GM18499 (cell line): ENCODE results near the gene SLC35D2.

Experiments used
- ATAC-seq: cut with Tn5 transposase; IDR thresholded peaks from one replicate; pipeline ENCODE4 v1.9.1; 2021; ENCODE audit warnings: moderate number of reproducible peaks; ENCODE audit not compliant: insufficient read depth, unreplicated experiment

SLC35D2 gene

DNA sequence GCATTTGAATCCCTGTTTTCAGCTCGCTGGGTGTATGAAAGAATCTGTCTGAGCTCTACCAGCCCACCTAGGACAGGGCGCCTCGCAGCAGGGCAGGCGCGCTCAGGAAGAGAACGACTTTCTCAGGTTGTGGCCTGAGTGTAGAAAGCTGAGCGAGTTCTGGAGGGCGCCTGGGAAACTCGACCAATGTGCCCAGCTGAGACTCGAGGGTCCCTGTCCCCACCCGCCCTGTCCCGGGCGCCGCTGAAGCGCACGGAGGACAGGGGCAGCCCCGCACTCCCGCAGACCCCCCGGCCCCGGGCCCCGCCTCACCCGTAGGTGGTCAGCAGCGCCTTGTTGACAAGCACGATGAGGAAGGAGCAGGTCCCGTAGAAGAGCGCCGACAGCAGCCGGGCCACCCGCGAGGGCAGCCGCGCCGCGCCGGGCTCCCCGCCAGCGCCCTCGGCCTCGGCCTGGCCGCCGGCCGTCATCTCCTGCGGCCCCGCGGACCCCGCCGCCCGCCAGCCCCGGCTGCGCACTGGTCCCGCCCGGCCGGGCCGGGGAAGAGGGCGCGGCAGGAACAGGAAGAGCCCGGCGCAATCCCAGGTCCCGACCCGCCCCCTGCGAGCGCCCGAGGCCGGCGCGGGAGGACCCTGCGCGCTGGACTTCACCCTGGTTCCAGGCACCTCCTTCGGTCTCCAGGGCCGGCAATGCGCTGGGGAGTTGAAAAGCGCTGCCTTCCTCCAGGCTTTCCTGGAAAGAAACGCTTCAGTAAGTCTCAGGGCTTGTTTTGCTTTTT is at the start of gene SLC35D2:
TSS of gene SLC35D2 (minus strand) at position 547 of the 778 bp plus-strand sequence. CDS start at position 470, 77 bp downstream.
- no peak for ATAC-seq

DNA sequence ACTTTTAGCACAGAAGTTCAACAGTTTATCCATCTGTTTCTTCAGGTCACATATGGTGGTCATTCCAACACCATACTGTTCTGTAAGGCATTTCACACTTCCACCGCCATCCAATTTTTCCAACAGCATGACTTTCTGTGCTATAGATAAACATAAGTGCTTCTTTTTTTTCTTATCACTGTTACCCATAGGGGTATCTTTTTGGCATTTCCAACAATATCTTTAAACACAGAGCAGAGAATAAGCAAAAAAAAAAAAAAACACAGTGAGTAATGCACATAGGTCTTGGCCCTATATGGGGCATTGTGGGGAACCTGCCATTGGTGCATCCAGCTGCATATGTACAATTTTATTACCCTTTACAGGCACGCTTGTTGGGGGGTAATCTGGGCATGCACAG is 46.9 kb upstream of the SLC35D2 start:
- no peak for ATAC-seq

DNA sequence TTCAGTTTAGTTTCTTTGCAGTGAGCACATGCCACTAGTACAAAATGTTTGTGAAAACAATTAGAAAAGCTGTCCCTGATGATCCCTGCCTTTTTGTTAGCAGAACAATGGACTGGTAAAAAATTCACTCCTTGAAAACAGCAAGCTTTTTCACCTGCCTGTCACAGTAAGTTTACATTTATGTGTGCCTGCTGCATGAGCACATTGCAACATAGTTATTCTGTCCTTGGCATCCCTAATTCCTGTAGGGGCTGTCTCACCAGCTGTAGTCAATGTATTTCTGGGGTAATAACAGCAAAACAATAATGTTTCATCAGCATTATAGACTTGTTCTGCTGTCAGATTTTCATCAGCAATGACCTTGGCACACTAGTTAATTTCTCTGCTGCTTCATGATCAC is 46.2 kb upstream of the SLC35D2 start:
- no peak for ATAC-seq

DNA sequence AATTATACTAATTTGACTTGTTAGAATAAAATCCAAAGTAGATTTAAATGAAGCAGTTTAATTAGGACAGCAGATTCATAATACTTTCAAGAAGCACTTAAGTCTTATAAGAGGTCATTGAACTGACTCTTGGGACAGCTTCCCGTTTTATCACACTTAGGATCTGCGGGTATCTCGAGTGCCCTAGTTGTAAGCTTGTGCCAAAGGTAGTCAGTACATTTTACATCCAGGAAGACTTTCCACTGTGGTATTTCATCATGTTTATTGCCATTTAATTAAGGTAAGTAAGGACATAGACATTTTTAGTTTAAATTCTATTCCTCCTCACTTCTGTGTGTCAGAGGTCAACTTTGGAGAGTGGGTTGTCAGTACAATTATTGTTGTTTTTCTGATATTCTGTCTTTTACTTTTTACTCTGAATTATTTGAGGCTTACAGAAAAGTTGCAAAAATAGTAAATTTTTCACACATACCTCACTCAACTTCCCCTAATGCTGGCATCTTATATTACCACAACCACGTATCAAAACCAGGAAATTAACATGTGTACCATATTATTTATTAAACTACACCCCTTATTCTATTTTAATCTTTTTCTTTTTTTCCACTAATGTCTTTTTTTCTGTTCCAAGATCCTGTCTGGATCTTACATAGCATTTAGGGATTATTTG is 42.1 kb upstream of the SLC35D2 start:
- ATAC-seq, result no peak

DNA sequence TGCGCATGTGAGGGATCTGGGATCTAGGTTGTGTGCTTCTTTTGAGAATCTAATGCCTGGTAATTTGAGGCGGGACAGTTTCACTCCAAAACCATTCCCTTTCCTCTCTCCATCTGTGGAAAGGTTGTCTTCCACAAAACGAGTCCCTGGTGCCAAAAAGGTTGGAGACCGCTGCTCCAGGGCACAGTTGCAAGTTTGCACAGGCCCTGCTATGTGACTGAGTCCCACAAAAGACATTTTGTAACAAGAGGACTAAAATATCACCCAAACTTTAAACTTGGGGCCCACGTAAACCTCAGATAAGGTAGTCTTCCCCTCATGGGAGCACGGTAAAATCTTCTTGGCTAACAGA is 40.5 kb upstream of the SLC35D2 start:
- ATAC-seq, result no peak

DNA sequence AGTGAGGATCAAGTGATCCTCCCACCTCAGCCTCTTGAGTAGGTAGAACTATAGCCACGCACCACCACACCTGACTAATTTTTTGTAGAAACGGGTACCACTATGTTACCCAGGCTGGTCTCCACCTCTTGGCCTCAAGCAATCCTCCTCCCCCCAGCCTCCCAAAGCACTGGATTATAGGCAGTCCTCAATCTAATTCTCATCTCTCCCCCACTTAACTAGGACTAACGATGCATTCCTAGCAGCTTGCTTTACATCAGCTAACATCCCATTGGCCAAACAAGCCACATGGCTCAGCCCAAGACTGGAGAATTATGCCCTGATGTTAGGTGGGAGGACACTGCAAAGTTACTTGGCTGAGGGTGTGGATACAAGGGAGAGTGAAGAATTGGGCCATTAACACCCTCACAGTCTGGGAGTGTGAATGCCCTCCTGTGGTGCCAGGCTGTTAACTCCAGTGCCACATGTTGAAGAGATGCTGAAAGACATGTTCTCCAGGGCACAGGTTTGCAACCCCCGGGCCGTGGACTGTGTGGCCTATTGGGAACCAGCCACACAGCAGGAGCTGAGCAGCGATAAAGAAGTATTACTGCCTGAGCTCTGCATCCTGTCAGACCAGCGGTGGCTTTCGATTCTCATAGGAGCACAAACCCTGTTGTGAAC is 39.9 kb upstream of the SLC35D2 start:
- ATAC-seq, result no peak

DNA sequence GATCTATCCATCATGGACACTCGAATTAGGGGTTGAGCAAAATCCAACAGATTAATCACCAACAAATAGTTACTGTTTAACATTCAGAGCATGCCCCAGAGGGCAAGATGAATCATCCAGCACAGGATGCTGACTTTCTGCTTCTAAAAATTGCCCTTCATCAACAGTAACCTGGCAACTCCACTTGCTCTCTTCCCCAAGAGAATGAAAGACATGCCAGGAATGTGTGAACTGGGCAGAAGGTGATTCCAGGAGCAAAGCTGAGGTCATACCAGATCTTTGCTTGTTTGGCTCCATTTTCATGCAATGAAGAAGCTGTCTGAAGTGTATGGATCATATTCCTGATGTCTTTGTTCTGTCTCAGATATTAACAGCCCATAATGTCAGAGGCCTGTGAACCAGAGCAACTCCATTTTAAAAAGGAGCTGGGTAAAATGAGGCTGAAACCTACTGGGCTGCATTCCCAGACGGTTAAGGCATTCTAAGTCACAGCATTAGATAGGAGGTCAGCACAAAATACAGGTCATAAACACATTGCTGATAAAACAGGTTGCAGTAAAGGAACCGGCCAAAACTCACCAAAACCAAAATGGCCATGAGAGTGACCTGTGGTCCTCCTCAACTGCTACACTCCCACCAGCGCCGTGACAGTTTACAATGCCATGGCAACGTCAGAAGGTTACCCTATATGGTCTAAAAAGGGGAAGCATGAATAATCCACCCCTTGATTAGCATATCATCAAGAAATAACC is 37.1 kb upstream of the SLC35D2 start:
- ATAC-seq, result no peak

DNA sequence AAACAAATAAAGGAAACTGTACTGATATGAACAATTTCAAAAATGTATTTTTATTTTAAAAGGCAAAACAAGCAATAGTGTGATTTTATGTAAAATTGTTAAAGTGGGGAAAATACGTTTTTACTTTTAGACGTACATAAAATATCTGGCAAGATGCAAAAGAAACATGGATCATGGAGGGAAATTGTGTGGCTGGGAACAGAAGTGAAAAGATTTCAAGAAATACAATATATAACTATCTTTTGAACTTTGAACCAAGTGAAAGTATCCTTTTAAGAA is 36.1 kb upstream of the SLC35D2 start:
- no peak for ATAC-seq

DNA sequence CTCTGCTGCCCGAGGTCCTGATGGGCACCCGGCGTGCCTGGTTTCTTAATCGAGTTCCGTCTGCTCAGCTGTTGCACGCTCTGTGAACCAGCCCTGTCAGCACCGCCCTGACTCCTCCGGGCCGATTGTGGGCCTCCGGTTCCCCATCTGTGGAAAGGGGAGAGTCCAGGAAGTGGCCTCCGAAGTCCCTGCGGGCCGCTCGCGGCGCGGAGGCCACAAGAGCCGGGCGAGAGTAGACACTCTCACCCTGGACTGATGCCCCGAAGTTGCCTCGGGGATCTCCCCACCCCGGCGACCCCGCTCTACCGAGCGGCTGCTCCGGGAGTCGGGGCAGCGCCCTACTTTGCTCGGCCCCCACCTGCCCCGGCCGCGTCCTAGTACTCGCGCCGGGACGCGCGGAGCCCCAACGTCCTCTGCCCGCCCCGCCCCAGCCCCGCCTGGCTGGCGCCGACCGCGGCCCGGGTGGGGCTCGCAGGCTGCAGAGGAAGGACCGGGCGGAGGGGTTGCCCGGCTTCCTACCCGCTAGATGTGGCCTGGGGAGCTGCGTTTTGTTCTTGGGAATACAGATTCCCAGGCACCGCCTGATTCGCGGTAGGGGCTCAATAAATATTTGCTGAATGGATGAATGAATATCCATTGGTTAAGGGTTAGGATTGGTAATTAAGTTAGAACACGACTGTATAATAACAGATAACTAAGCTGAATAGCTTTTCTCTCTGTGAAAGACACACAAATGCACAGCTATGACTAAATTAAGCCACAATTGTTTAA is 35.6 kb upstream of the SLC35D2 start:
- peak; percentile 11 for ATAC-seq

DNA sequence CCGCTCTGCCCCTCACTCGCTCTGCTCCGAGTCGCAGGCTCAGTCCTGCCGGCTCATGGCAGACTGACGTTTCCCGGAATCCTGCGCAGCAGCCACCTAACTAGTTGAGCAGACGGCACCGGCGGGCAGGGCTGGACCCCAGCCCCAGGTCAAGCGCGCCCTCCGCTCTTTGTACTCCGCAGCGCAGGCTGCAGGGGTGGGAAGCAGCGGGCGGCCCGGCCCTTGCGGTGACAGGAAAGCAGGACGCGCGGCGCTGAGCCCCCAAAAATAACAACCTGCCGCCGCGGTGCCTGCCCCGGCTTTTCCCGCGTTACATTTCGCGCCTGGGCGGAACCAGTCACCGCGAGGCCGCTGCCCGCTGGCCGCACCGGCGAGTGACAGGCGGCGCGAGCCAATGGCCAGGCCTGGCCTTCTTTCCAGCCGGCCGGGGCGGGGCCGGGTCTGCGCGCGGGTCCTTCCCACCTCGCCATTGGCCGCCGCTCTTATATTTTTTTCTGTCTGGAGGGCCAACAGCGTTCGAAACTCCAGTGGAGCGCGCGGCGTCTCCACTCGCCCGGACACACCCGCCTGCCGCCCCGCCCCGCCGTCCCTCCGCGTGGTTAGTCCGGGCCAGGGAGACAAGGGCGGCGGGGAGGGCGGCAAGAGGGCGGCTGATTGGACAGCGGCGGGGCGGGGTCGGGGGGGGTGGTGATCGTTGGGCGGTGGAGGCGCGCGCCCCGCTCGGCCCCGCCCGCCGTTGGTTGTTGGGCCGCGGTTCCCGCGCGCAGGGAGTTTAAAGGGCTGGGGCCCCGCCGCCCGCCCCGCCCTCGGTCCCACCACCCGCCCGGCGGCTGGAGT is 34.8 kb upstream of the SLC35D2 start, which contains the start of gene ZNF367:
TSS of gene ZNF367 (minus strand) at position 288 of the 837 bp plus-strand sequence. CDS start 338 bp downstream, outside the sequence.
- ATAC-seq, result peak; percentile 32

DNA sequence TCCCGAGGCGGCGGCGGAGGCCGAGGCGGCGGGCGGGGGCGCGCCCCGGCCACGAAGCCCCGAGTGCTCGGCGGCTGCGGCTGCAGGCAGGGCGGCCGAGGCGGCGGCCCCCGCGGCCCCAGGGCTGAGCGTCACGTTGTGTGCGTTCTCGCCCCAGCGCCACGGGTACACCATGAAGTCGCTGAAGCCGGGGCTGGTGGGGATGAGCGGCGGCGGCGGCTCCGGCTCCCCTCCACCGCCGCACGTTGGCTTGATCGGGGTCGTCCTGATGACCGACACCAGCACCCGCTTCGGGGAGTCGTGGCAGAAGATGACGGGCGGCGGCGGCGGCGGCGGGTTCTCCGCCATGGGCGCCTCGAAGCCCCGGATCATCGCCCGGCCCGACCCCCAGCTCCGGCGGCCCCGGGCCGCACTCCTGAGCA is 34.2 kb upstream of the SLC35D2 start:
- ATAC-seq, result no peak

DNA sequence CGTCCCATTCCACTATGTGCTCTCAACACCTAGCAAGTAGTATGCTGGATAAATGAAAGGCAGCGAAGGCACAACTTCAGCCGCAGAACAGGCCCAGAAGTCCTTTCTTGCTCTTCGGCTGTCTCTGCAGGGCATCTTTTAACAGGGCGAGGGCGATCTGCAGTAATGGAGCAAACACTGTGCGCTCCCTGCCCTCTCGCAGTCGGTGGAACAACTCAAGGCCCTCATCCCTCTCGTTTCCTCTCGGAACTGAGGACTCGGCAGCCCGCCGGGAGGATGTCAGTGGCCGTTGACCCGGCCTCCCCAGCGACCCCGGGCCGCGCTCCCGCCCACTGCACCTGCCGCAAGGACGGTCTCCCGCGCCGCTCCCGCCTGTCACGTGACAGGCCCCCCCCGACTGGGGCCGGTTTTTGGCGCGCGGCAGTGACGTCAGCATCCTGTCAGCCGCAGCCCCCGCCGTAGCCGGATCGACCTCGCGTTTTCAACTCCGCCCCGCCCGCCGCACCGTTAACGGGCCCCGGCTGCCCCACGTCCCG is 33.6 kb upstream of the SLC35D2 start:
- no peak for ATAC-seq

DNA sequence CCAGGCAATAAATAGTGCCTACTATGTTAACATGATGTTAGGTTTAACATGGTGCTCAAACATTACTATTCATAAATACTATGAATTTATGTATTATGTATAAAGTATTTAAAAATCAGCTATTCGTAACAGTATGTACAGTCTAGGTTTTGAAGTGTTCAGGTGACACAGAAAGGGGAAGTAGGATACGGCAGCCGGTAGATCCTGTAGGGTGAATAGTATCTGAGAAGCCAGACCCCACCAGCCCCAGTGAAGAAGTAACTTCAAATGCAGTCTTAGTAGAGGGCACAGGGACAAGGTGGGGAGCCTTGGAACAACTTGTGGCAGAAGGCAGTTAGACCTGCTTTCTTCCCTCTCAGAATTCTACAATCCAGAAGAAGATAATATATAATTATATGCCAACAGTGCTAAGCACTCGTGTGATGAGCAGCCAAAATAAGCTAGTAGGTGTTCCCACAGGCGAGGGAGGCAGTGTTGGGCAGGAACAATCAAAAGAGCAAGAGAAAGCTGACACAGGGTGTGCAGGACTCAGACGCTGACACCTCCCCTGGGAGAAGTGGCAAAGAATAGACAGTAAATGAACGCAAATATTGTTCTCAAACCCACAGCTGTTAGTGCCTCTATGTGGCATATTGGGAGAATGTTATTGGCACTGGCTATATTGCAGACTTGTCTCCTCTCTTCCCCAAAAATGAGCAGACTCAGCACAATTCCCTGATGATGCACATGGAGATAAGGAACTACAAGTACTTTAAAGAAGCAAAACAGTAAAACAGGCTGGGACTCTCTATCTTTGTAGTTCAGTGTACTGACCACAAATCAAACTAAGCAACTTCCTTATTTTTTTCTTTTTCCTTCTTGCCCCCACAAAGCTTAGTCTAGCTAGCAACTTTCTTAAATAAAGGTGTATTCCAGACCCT is 30.1 kb upstream of the SLC35D2 start:
- no peak for ATAC-seq

DNA sequence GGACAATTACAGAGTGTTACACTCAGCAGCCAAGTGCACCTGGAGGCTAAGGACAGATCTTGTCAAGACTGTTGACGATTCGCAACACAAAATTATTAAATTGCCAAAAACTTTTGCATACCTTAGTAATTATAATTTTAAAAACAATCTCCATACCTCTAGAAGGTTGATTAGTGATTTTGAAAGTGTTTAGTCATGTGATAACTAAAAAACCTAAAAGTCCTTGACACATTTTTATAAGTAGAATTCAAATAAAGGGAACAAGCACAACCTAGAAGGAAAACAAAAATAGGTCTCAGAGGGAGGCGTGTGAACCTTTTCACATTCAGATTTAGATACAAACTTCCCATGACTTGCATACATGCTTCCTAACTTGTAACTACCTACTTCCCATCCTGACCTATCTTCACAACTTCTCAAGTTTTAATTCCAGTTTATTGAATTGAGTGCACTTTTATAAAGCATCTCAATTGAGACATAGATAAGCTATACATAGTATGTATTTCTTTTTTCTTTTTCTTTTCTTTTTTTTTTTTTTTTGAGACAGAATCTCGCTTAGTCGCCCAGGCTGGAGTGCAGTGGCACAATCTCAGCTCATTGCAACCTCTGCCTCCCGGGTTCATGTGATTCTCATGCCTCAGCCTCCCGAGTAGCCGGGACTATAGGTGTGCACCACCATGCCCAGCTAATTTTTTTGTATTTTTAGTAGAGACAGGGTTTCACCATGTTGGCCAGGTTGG is 28.8 kb upstream of the SLC35D2 start:
- no peak for ATAC-seq

DNA sequence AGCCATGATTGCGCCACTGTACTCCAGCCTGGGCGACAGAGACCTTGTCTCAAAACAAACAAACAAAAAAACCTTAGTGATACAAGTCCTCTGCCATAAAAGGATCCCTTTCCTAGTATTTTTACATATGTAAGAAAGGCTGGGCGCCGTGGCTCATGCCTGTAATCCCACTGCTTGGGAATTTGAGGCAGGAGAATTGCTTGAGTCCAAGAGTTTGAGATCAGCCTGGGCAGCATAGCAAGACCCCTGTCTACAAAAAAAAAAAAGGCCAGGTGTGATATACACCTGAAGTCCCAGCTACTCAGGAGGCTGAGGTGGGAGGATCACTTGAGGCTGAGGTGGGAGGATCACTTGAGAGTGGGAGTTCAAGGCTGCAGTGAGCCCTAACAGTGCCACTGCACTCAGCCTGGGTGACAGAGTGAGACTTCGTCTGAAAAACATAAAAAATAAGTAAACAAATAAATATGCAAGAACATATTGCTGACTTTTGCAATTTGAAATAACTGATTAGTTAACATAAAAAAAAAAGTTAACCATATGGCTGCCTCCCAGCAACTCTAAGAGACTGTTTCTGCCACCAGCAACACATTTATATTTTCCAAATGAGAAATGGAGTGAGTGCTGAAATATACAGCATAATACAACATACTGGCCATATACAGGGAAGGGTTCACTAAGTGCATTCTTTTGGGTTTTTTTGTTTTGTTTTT is 27.8 kb upstream of the SLC35D2 start:
- no peak for ATAC-seq

DNA sequence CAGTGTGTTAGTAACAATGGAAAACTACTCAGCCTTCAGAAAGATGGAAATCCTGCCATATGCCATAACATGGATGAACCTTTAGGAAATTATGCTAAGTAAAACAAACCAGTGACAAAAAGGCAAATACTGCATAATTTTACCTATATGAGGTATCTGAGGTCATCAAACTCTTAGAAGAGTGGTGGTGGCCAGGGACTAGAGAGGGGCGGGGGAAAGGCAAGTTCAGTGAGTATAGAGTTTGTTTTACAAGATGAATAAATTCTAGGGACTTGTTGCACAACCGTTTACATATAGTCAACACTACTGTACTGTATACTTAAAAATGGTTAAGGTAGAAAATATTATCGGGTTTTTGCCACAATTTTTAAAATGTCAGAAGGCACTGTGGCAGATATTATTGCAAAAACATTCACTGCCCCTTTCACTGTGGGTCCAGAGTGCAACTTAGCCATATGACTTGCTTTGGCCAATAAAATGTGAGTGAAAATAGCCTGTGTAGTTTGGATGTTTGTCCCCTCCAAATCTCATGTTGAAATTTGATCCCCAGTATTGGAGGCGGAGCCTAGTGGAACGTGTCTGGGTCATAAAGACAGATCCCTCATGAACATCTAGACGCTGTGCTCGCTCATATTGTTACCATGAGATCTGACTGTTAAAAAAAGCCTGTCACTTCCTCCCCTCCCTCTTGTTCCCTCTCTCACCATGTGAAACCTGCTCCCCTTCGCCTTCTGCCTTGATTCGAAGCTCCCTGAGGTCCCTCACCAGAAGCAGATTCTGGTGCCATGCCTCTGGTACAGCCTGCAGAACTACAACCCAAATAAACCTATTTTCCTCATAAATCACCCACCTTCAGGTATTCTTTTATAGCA is 25.1 kb upstream of the SLC35D2 start:
- ATAC-seq, result no peak
